Esophagus muscularis mucosa (tissue), 3 donors: ENCODE results near the gene LTB4R2.
A peak's percentile ranks its signal among the peaks of the same experiment; 100 is the strongest.
"Not testable (repeated sequence)": the region's sequence is repeated elsewhere in the genome, so short reads cannot be mapped to it uniquely, and the experiment has no call there.

Experiments
- CTCF ChIP-seq, 3 experiments: fragments of 200-600 bp in 2 of 3; fragments of 450-650 bp in 1 of 3; sonication (generic) in 2 of 3; IDR thresholded peaks; one replicate each; pipeline ENCODE4 v1.5.1; 2017 to 2019; ENCODE audit warnings: antibody characterized with exemption in 3 of 3, mild to moderate bottlenecking in 2 of 3, moderate library complexity in 1 of 3
- POLR2A ChIP-seq: fragments of 450-650 bp; IDR thresholded peaks from one replicate; pipeline ENCODE4 v1.6.1; 2017; ENCODE audit warnings: antibody characterized with exemption, moderate library complexity, mild to moderate bottlenecking, low read depth

- not testable (repeated sequence) for TF ChIP-seq POLR2A
- TF ChIP-seq CTCF (IDR thresholded peaks at IDR 0.05) = peak; percentile 58 to 81 (median 66)
These were observed 18.0 kb downstream of the LTB4R2 start for GRCh38 chr14:24327914-24328313.
